Panc1 (cell line): ENCODE data around the gene WNT7A. TPM values are rescaled to one million over a fixed set of nuclear protein-coding genes. Genes with fewer than 3 reads are reported as not detected.

Experiments
- ATAC-seq: fragments of 200-7000 bp; cut with Tn5 transposase; 2 replicates; pipeline ENCODE4 v1.9.1; 2020; ENCODE audit warnings: mild to moderate bottlenecking, moderate library complexity
- BruUV-seq: library from RNA; stranded (reverse); fragments of 400-500 nt; replicated peaks from 2 replicates; lab custom pipeline; 2021; lab: Mats Ljungman, UMichigan
- CTCF ChIA-PET: fragments of 300-600 bp; sonication (Branson Sonifier 250); formaldehyde crosslinking; loops from one replicate; lab custom pipeline; 2022; ENCODE audit warnings: antibody characterized with exemption; lab: Charles Lee
- POLR2A ChIA-PET: fragments of 300-600 bp; sonication (Branson Sonifier 250); formaldehyde crosslinking; loops from one replicate; lab custom pipeline; 2022; ENCODE audit warnings: antibody characterized with exemption; lab: Charles Lee
- DNase-seq: peaks from one replicate; pipeline ENCODE4 v3.0.0-alpha.2; 2010; ENCODE audit warnings: low read depth, low spot score
- H3K27ac ChIP-seq: 2 replicates; pipeline ENCODE4 v1.5.1; 2011; ENCODE audit warnings: mild to moderate bottlenecking, low read length, inconsistent platforms
- H3K27me3 ChIP-seq: fragments of 200-500 bp; sonication (Bioruptor generic); 2 replicates; pipeline ENCODE4 v1.6.0; 2014; ENCODE audit warnings: low read length, inconsistent platforms; ENCODE audit not compliant: control insufficient read depth, insufficient read depth
- H3K36me3 ChIP-seq: fragments of 200-500 bp; sonication (Bioruptor generic); 2 replicates; pipeline ENCODE4 v1.5.1; 2014; ENCODE audit warnings: inconsistent platforms, mild to moderate bottlenecking, low read length, moderate library complexity; ENCODE audit not compliant: control insufficient read depth, insufficient read depth
- H3K4me1 ChIP-seq: 2 replicates; pipeline ENCODE4 v1.5.1; 2011; ENCODE audit warnings: inconsistent platforms, mild to moderate bottlenecking, low read length, moderate library complexity; ENCODE audit not compliant: control insufficient read depth, insufficient read depth
- H3K4me3 ChIP-seq, 2 experiments: 2 replicates each; pipeline ENCODE4 v1.5.1; 2011 to 2012; ENCODE audit warnings: low read depth in 2 of 2, low read length in 2 of 2, mild to moderate bottlenecking in 2 of 2, inconsistent platforms in 1 of 2, moderate library complexity in 1 of 2
- H3K9me3 ChIP-seq: fragments of 200-500 bp; sonication (Bioruptor generic); 2 replicates; pipeline ENCODE4 v1.5.1; 2014; ENCODE audit warnings: low read depth, mild to moderate bottlenecking, inconsistent platforms, low read length, moderate library complexity; ENCODE audit not compliant: control insufficient read depth, insufficient read depth
- POLR2AphosphoS5 ChIP-seq: IDR thresholded peaks from 2 replicates; pipeline ENCODE4 v1.6.1; 2012; ENCODE audit warnings: mild to moderate bottlenecking, low read depth, low read length, moderate library complexity
- REST ChIP-seq, 2 experiments: IDR thresholded peaks; 2 replicates each; pipeline ENCODE4 v1.6.1; 2011 to 2012; ENCODE audit warnings: low read depth in 2 of 2, control low read depth in 1 of 2, low read length in 1 of 2, mild to moderate bottlenecking in 1 of 2, moderate library complexity in 1 of 2; ENCODE audit not compliant: insufficient read depth in 1 of 2
- SIN3A ChIP-seq: IDR thresholded peaks from 2 replicates; pipeline ENCODE4 v1.6.1; 2012; ENCODE audit warnings: low read depth, mild to moderate bottlenecking, low read length, moderate library complexity, borderline replicate concordance; ENCODE audit not compliant: insufficient read depth
- TCF7L2 ChIP-seq: IDR thresholded peaks from 2 replicates; pipeline ENCODE4 v1.6.1; 2011; ENCODE audit warnings: mild to moderate bottlenecking, low read depth, low read length, inconsistent platforms
- in situ Hi-C: cut with HindIII; loops from 2 replicates; pipeline ENCODE4 v1.10.0; 2016; ENCODE audit warnings: low sequenced_read_pairs, low pct_unique_long_range_greater_than_20kb
- intact Hi-C: fragments of 100-400 bp; cut with micrococcal nuclease; formaldehyde crosslinking; loops from one replicate; pipeline ENCODE4 v1.10.0; 2022; ENCODE audit not compliant: unreplicated experiment
- total RNA-seq: library from RNA; stranded (reverse); gene quantifications from one replicate; pipeline ENCODE4 v1.2.1, GENCODE V29; 2021; ENCODE audit not compliant: unreplicated experiment
- TF ChIP-seq, protein P1 (sequence below): fragments of 450-650 bp; IDR thresholded peaks from 2 replicates; pipeline ENCODE4 v1.5.1; 2017; ENCODE audit warnings: mild to moderate bottlenecking

The WNT7A gene
- total RNA-seq, 1 experiment from 2014 or later: not detected

- TF ChIP-seq, protein P1, sequence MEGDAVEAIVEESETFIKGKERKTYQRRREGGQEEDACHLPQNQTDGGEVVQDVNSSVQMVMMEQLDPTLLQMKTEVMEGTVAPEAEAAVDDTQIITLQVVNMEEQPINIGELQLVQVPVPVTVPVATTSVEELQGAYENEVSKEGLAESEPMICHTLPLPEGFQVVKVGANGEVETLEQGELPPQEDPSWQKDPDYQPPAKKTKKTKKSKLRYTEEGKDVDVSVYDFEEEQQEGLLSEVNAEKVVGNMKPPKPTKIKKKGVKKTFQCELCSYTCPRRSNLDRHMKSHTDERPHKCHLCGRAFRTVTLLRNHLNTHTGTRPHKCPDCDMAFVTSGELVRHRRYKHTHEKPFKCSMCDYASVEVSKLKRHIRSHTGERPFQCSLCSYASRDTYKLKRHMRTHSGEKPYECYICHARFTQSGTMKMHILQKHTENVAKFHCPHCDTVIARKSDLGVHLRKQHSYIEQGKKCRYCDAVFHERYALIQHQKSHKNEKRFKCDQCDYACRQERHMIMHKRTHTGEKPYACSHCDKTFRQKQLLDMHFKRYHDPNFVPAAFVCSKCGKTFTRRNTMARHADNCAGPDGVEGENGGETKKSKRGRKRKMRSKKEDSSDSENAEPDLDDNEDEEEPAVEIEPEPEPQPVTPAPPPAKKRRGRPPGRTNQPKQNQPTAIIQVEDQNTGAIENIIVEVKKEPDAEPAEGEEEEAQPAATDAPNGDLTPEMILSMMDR: no peak
- TF ChIP-seq TCF7L2 (no peak), POLR2AphosphoS5 (no peak), SIN3A (no peak), REST (IDR thresholded peaks at IDR 0.05; ENCODE audit: insufficient read depth in 1 of 2, low read depth in 2 of 2, low read length in 1 of 2) (no peak)
- POLR2A ChIA-PET: no interaction called here
- intact Hi-C loops (no loop called here), in situ Hi-C loops (no loop called here)
- CTCF ChIA-PET: no interaction called here
- no peaks in the 10 kb centered on the region for H3K9me3 ChIP-seq
- ATAC-seq (no peak), DNase-seq (no peak)
- H3K27me3 ChIP-seq: peaks cover 2% of the 10 kb centered on the region; the same call in 1 of the 2 replicates
- H3K4me3 ChIP-seq: no peak overlapping the region
- H3K36me3 ChIP-seq: no peaks in the 10 kb centered on the region
- no peaks in the 10 kb centered on the region for H3K4me1 ChIP-seq
- no peak overlapping the region for H3K27ac ChIP-seq
- BruUV-seq: no TSS peak
Measured at GRCh38 chr3:13888576-13888975, 8.7 kb upstream of the WNT7A start.

DNA sequence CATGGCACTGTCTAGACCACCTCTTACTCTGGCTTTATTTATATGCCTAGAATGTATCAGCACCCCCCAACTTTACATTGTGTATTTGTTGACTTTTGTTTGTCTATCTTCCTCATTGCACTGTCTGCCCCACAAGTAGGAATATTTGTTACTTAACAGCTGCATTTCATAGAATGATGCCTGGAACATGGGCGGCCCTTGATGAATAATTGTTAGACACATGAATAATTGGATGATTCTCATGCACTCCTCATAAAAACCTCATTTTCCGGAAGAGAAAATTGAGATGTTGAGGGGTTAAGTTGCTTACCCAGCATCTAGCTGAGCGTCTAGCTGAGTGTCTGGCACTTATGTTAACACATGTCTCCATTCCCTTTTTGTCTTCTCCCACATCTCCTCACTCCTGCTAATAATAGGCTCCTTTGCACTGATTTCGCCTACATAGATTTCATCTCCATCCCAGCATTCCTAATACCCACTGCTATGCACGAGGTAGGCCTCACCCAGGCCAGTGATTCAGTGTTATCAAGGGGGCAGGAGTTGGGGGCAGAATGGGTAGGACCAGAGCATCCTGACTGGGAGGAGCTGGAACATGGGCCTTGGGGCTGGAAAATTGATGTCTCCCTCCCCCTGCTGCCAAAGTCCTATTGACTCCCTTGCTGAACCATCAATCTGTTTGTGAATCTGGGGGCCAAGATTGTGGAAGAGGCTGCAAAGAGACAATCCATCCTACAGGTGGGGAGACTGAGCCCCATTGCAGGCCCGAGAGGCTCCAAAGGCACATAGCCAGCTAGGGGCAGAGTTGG, 7.8 kb upstream of the WNT7A start:
- no peak for TF ChIP-seq POLR2AphosphoS5
- TF ChIP-seq, protein P1: no peak
- no peak for TF ChIP-seq SIN3A
- no peak for TF ChIP-seq TCF7L2
- TF ChIP-seq REST (IDR thresholded peaks at IDR 0.05; ENCODE audit: insufficient read depth in 1 of 2, low read depth in 2 of 2, low read length in 1 of 2): no peak
- intact Hi-C loops: no loop called here
- POLR2A ChIA-PET: no interaction called here
- Histone ChIP-seq H3K27me3 (peaks cover 2% of the 10 kb centered on the region; the same call in 1 of the 2 replicates), H3K27ac (no peak overlapping the region), H3K4me1 (no peaks in the 10 kb centered on the region), H3K4me3 (no peak overlapping the region), H3K36me3 (no peaks in the 10 kb centered on the region), H3K9me3 (no peaks in the 10 kb centered on the region)
- no TSS peak for BruUV-seq
- ATAC-seq: no peak
- CTCF ChIA-PET: interaction anchor here (0.5 kb wide), 1 partner anchor 242 kb away, joined by 4 read pairs; no protein-coding TSS in a partner anchor
- no peak for DNase-seq
- in situ Hi-C loops: no loop called here
